ENCODE results near the gene CUL3.

- TF ChIP-seq CTCF (IDR thresholded peaks at IDR 0.05 in 4 of 5, conservative IDR thresholded peaks at IDR 0.05 in 1 of 5) (no peak), POLR2A (IDR thresholded peaks at IDR 0.05) (no peak)
Observed at GRCh38 chr2:224472137-224472536, 113.0 kb downstream of the CUL3 start.

Measured in gastrocnemius medialis (tissue), 4 donors.